ENCODE measurements around the gene OR10A4.

OR10A4 gene

GRCh38 chr11:6925007-6925577, 48.7 kb downstream of the OR10A4 start:
- Histone ChIP-seq H3K4me3 (no peak overlapping the region), H3K36me3 (no peaks in the 10 kb centered on the region), H3K27me3 (no peaks in the 10 kb centered on the region), H3K27ac (no peak overlapping the region), H3K9me3 (no peaks in the 10 kb centered on the region), H3K4me1 (peaks cover 0 to 16% (median 5%) of the 10 kb centered on the region in 4 donors)
- no peak for DNase-seq
- intact Hi-C loops (cut with DNase I; ENCODE audit: low total_unique reads) = no loop called here
- TF ChIP-seq CTCF (IDR thresholded peaks at IDR 0.05) = no peak

GRCh38 chr11:6925636-6926207, 49.3 kb downstream of the OR10A4 start:
- no peaks in the 10 kb centered on the region for H3K9me3 ChIP-seq
- peak overlapping the region in 1 of 2 donors; percentile 54 for H3K27ac ChIP-seq

GRCh38 chr11:6926208-6927029, 50.0 kb downstream of the OR10A4 start, which contains the start of gene ZNF215:
Gene ZNF215 (plus strand): TSS chr11:6926426. CDS start chr11:6932273, 5,847 bp downstream.
- no peak for TF ChIP-seq CTCF (IDR thresholded peaks at IDR 0.05)
- H3K27ac ChIP-seq = peak within 1 kb of the TSS in 1 of 2 donors; percentile 54
- H3K27me3 ChIP-seq = no peaks in the 10 kb centered on the region
- peak; percentile 58 to 76 for DNase-seq
- H3K4me3 ChIP-seq = peak within 1 kb of the TSS; percentile 56 to 59
- peaks cover 0 to 16% (median 5%) of the 10 kb centered on the region in 4 donors for H3K4me1 ChIP-seq
- H3K36me3 ChIP-seq = no peaks in the 10 kb centered on the region
- H3K9me3 ChIP-seq = no peaks in the 10 kb centered on the region
- intact Hi-C loops (cut with DNase I; ENCODE audit: low total_unique reads) = no loop called here

More at GRCh38 chr11:6925636-6926207, 49.3 kb downstream of the OR10A4 start:
- no peak for TF ChIP-seq CTCF (IDR thresholded peaks at IDR 0.05)
- H3K36me3 ChIP-seq = no peaks in the 10 kb centered on the region
- H3K4me1 ChIP-seq = peaks cover 0 to 16% (median 5%) of the 10 kb centered on the region in 4 donors
- DNase-seq = no peak
- intact Hi-C loops (cut with DNase I; ENCODE audit: low total_unique reads) = no loop called here
- no peaks in the 10 kb centered on the region for H3K27me3 ChIP-seq
- H3K4me3 ChIP-seq = peak overlapping the region; percentile 56 to 59

- peak overlapping the region; percentile 56 to 59 for H3K4me3 ChIP-seq
- H3K4me1 ChIP-seq = peaks cover 0 to 16% (median 5%) of the 10 kb centered on the region in 4 donors
- no peaks in the 10 kb centered on the region for H3K36me3 ChIP-seq
- TF ChIP-seq CTCF (IDR thresholded peaks at IDR 0.05) = no peak
- intact Hi-C loops (cut with DNase I; ENCODE audit: low total_unique reads) = no loop called here
- no peaks in the 10 kb centered on the region for H3K27me3 ChIP-seq
- DNase-seq = no peak
- H3K27ac ChIP-seq = peak overlapping the region in 1 of 2 donors; percentile 54
- H3K9me3 ChIP-seq = no peaks in the 10 kb centered on the region
Measured at GRCh38 chr11:6927030-6927617, 50.7 kb downstream of the OR10A4 start.
